HG03280 (cell line): ENCODE measurements around the gene KLHL29.

ENCODE experiments used
- ATAC-seq: cut with Tn5 transposase; IDR thresholded peaks from one replicate; pipeline ENCODE4 v1.9.1; 2021; ENCODE audit warnings: mild to moderate bottlenecking, moderate library complexity; ENCODE audit not compliant: unreplicated experiment

The KLHL29 gene

DNA sequence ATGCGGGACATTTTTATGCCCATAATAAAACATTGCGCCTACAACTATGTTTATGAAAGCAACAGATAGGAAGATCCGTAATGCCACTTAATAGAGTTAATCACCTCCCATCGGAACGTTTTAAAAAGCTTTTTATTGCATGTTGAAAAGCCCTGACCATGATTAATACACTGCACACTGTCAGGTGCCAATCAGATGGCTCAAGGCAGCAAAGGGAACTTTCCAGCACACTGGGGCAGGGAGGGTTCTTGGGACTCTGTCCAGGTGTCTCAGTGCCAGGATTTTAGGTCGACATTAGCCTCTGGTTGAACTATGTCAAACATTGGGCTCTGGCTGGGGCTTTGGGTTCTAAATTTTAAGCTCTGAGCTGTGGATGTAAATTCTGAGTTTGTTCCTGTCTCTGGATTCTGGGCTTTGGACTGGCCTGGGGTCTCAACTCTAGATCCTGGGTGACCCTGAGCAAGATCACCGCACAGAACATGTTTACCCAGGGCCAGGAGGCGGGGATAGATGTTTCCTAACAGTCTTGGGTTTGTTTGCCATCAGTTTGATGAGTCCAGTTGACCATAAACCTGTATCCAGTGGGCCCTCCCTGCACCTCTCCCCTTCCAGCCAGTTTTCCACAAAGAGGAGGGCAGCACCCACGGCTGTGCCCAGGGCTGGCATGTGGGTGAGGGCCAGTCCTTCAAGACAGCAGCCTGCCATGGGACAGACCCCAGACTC lies 279.2 kb downstream of the KLHL29 start:
- no peak for ATAC-seq

DNA sequence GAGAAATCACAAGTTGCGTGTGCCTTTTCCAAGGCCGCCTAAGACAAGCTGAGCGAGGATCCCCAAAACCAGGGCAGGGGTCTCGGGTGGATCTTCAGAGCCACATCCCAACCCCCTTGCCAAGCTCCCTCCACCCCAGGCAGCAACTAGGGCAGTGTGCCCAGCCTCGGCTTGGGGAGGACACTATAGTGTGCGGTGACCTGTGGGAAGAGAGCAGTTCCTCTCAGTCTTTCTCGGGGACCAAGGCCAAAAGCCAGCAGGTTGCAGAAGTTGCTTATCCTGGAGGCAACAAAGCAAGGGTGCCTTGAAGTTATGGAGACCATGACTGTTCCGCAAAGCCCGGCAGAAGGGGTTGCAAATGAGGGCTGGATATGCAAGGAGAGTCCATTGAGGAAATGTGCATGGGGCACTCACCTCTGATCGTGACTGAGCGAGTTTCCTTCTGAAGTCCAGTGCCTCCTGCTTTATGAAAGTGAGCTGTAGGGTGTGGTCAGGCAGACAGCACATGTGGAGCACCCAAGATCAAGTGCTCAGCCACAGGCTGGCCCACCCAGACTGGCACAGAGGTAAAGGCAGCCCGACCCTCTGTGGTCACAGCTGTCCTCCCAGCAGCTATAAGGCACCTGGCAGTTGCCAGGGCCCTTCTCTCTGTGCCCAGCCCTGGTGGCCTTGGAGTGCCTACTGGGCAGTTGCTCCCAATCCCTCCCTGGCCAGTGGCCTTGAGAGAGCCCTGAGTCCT lies 281.4 kb downstream of the KLHL29 start:
- no peak for ATAC-seq

DNA sequence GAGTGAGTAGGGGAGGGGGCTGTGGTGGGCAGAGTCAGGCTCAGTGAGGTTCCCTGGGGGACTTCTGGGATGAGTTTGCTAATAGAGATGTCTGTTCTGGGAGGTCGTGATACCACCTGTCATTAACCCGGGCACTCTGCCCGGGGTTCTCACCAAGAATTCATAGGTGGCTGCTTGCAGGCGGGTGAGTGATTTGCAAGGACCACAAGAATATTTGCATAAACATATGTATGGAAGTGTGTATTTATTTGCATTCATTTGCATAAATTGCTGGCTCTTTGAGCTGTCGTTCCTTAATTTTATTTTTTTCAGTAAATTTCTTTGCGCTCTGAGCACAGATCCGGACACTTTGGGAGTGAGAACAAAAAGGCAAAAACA lies 282.0 kb downstream of the KLHL29 start:
- ATAC-seq, result no peak

DNA sequence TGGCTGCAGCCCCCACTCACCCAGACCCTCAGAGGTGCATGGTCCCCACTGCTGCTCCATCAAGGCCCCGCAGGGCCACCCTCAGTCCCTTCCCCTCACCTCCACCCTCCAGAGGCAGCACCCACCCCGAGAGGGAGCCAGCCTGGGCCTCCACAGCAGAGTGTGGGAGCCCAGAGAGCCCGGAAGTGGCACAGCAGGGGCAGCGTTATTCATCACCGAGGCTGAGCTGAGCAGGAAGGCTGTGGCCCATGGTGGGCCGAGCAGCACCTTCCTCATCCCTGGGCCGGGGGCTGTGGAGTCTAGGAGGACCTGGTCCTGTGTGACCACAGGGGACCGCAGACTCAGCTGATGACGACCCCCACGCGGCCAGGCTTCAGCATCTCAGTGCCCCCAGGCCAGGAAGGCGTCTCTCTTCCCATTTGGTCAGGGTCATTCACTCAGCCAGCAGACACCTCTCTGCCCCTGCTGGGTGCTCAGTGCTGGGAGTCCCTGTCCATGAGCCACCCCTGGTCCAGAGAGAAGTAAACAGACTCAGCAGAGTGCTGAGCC lies 283.9 kb downstream of the KLHL29 start:
- ATAC-seq, result no peak

DNA sequence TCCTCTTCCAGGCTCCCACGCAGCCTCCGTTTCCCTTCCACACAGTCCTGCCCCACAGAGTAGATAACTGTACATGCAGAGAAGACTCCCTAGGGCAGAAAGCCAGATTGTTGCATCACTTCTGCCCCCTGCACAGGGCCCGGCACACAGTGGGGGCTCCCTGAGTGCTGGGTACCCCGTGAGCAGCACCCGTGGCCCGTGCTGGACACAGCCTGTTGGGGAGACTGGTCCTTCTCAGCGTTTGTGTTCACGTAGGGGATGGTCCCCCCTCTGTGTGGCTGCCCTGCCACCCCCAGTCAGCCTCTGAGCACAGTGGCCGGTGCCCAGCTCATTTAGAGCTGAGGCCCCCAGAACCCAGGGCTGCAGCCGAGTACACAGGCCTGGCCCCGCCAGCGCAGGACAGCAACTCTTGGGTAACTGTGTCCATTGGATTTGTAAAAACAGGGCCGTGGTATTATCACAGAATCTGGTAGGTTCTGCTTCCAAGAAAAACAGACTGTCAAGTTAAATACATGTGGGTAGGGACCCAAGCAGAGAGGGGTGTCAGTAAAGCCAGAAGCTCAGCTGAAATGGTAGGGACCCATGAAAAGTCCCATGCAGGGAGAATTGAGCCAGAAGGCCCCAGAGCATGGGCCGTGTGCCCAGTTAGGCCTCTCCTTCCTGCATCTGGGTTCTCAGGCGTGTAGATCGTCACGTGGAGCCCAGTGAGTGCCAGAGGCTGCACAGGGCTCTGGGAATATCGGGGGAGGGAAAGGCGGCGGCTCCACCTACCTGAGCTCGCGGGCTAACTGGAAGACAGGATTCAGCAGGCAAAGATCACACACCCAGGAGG lies 284.6 kb downstream of the KLHL29 start:
- ATAC-seq, result no peak

DNA sequence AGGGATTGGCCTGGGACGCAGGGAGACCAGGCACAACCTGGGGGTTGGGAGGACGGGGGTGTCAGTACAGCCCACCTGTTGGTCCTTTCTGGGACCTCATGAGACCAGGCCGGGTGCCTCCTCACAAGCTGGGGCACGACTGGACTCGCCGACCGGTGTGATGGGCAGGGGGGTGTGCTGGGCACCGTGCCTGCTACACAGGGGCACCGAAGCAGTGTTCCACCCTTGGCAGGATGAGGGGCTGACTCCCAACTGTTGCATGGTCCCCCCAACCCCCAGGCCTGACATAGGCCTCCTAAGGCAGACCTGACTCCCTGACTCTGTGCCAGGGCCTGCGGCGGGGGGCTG lies 285.2 kb downstream of the KLHL29 start:
- no peak for ATAC-seq

DNA sequence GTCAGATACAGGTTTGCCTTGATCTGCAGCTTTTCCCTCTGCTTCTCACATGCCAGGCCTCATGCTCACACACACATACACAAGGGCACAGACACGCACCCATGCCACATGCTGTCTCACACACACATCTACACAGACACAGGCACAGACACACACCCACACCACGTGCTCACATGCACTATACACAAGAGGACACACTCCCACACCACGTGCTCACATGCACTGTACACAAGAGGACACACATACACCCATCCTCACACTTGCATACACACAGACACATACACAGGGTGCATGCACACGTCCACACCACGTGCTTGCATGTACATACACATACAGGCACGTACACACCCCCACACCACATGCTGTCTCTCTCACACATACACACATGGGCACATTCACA lies 288.1 kb downstream of the KLHL29 start:
- ATAC-seq, result no peak

DNA sequence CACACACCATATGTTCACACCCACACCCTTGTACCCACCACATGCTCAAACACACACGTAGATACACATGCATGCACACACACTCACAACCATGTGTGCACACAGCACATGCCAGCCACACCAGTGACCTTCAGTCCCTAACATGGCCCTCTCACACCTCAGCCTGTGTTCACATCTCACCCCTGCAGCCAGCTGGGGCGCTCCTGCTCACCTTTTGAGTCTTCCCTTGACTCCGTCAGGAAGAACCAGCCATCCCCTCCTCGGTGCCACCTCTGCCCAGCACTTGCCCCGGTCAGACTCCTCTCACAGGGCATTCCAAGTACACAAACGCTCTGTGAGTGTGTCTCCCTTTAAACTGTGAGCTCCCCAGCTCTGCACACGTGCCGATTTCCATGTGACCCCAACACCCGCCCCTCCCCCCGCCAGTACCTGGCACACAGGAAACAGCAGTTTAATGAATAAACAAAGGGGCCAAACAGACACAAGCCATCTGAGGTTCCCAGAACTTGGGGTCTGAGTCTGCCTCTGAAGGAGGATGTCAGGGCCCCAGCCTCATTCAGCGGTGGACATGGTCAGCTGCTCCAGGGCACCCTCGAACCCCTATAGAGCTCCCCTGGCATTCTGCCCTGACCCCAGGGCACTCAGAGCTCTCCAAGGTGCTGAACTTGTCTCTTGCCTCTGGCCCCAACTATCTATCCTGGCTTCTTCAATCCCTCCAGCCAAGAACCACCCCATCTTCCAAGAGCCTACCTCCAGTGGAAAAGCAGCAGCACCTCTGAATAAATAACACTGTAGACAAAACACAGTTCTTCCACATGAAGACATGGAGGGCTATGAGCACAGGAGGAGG lies 289.1 kb downstream of the KLHL29 start:
- no peak for ATAC-seq

DNA sequence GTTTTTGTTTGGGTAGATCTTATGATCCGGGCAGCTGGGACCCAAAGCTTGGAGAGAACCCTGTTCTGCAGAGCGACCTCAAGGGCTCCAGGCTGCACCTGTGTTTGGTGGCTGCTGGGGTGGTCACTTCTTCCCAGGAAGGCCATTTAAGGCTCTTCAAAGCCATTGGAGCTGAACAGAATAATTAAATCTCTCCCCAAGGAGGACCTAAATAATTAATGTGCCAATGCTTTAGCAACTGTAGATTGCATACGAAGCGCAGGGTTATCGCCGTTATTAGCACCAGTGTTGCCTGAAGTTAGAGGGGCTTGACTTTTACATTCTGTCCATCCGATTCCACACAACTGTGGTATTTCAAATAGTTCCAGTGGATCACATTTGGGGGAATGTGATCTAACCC lies 290.5 kb downstream of the KLHL29 start:
- no peak for ATAC-seq

DNA sequence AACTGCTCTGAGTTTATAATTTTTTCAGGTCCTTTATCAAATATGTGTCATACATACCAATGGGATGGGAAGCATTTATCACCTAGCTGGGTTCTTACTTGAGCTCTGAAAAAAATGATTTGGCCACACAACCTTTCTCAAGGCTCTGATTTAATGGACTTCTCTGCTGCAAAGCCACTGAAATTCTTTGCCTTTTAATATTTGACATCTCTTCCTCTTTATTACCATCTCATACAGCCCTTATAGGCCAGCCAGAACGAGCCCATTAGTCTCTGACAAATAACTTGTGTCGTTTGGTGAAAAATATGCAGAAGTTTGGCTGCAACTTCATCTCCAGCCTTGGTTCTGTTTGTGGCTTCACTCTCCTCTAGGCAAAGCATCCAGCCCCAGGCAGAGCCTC lies 292.9 kb downstream of the KLHL29 start:
- ATAC-seq, result no peak

DNA sequence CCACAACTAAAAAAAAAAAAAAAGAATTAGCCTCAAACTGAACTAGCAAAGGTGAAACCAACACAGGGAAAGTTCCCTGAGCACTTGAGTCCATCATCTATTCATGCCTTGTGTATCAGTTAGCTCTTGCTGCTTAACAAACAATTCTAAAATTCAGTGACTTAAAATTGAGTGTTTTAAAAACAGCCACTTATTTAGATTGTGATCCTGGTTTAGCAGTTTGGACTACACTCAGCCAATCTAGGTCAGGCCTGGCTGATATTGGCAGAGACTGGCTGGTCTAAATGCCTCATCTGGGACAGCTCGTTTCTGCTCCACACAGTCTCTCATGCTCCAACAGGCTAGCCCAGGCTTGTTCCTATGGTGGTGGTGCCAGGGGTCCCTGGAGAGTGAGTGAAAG lies 294.1 kb downstream of the KLHL29 start:
- ATAC-seq, result no peak

DNA sequence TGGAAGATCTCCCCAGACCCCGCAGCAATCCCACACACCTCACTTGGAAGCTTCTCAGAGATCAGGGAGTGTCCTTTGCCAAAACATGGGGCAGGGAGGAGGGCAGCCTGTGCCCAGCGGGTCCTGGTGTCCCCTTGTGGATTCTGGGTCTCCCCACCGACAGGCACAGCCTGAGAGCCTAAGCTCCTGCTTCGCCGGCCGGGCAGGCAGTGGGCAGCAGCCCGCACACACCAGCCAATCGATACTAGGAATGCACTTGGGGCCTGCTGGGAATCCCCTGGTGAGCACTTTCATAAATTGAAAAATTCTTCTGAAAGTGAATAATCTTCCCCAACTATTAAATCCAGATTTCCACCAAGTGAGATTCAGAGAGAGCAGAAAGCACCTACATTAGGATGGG lies 296.0 kb downstream of the KLHL29 start:
- ATAC-seq, result no peak

DNA sequence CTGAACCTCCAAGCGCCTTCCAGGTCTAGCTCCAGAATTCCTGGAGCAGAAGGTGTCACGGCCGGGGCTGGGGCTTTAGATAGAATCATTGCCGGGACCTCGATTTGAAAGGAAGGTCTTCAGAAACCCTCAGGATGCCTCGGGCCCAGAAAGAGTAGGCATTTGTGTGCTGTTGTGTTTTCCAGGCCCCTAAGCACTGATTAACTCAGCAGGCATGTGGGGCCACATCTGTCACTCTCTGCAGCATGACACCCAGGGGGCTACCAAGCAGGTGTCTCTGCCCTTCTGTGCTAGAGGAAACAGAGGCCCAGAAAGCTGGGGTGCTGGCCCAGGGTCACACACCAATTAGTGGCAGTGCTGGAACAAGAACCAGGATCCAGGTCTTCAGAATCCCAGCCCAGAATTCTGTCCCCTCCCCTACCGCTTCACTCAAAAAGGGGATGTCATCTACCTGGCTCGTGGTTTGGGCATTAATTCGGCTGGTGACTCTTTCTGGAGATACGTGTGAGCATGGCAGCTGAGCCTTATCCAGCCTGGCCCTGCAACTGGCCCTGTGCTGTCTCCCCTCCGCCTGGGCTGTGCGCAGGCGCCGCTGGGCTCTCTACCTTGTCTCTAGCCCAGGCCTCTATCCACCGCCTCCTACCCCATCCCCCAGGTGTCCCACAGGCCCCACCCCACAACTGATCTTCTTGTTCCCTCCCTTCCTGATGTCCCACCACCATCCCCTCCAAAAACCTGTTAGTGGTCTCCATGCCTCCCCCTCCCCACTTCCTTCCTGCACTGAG lies 296.6 kb downstream of the KLHL29 start:
- no peak for ATAC-seq

DNA sequence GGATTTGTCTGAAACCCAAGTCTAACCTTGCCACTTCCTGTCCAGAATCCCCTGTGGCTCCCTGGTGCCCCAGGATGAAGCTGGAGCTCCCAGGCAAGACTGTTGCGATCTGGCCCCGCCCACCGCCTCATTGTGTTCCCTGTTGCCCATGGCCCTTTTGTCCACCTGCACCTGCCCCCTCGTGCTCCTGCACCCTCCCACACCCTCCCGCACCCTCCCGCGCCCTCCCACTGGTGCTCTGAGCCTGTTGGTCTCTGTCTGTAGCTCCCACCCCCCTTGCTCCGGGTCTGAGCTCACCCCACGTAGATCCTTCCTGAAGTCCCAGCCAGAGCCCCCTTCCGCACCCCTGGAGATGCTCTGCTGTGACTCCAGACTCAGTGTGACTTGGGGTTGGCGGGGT lies 297.5 kb downstream of the KLHL29 start:
- no peak for ATAC-seq

DNA sequence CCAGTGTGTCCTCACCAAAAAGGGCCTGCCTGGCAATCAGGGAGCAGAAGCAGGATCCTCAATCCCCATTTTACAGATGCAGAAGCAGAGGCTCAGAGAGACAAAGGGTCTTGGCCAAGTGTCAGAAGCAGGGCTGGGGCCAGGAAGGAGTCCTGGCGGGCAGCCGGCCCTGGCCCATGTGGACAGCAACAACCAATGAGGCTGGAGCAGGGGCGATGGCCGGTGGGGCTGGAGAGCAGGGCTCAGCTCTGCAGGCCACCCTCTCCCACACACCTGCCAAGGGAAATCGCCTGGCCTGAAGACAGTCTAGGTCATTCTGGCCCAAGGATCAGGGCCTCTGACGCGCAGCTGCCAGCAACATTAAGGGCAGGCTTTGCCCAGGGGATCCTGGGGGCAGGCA lies 298.0 kb downstream of the KLHL29 start:
- no peak for ATAC-seq

DNA sequence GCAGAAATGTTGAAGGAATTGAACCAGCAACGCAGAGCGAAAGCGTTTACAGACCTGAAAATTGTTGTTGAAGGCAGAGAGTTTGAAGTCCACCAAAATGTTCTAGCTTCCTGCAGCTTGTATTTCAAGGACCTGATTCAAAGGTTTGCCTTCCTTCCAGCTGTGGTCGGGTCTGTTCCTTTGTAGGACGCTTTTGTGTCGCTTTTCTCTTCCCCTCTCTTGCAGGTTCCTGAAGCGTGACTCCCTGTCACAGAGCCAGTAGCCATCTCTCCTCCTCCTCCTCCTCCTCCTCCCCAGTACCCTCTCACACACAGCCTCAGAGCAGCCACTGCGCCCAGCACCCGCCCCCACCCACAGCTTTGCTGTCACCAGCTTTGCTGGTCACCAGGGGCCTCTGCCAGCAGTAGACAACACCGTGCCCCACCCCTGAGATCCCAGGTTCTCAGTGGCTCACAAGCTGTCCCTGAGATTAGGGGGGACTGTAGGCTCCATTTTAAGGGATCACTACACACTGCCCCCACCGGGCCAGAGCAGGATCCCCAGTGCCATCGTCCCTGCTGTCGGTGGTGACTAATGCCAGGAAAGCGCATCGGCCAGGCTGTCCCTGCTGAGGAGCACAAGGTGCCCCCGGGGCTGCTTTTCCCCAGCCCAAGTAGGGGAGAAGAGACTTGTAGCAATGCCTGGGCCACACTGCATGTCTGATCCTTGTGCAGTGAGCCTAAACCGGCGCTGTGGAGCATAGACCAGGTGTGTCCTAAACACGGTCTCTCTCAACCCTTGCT lies 299.6 kb downstream of the KLHL29 start:
- ATAC-seq, result no peak

DNA sequence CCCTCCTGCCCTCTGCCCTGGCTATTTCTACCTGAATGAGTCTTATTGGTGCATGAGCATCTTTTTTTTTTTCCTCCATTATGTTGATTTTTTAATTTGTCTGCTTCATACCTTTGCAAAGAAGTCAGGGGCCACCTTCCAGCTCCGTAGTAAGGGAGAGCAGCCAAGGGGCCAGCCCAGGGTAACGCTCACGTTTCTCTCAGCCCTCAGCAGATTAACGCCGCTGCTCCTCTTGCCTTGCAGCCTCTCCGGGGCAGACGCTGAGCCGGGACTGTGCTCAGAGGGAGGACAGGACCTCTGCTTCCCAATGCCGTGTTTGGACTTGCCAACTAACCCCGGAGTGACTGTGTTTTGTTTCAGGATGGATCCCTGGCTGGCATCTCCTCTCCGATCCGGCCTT lies 300.2 kb downstream of the KLHL29 start:
- no peak for ATAC-seq

DNA sequence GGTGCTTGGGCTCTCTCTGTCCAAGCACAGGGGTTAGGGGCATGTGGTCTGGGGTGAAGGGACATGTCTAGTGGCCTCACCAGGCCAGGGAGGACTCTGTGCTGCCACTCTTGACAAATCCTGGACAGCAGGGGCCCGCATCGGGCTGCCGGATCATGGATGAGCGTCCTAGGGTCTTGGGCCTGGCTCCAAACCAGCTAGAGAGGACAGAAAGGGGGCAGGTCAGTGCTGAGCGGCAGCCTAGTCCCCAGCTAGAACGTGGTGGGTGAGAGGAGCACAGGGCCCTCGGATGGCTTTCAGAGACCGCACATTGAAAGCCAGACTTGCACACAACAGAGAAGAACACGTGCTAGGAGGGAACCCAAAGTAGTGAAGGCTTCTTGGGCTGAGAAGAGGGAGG lies 300.7 kb downstream of the KLHL29 start:
- ATAC-seq, result no peak

DNA sequence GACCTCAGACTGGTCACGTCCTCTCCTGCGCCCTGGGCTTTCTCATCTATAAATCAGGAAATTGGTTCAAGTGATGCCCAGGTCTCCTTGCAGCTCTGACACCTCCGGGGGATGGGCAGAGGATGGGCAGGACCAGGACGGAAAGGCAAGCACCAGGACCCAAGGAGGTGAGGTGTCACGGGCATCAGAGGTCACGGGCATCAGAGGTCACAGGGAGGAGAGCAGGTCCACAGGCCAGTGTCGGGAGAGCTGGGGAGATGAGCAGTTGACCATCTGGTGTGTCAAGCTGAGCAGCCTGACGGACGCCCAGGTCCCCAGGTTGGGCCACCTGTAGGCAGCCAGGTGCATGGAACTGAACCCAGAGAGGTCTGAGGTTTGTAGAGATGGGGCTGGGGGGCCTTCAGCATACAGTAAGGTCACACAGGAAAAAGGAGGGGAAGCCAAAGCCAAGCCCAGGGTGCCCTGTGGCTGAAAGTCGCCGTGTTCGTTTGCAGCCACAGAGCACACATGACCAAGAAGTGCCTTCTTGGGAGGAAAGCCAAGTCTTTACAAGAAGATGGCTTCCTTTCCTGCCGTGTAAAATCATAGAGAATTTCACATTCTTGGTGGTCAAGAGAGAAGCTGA lies 301.5 kb downstream of the KLHL29 start:
- ATAC-seq, result no peak
